HL-60 (cell line): Measurements from ENCODE around the gene KRTAP10-12.

Experiments used
- DNase-seq, 2 experiments: peaks; one replicate each; pipeline ENCODE4 v3.0.0-alpha.2; 2010 to 2020; ENCODE audit warnings: low read depth in 1 of 2, low spot score in 1 of 2
- H3K27ac ChIP-seq: fragments of 250-450 bp; sonication (Bioruptor Pico); replicated peaks from 2 replicates; pipeline ENCODE4 v1.5.1; 2020; ENCODE audit warnings: mild to moderate bottlenecking, moderate library complexity
- H3K27me3 ChIP-seq: fragments of 250-450 bp; sonication (Bioruptor Pico); 2 replicates; pipeline ENCODE4 v1.5.1; 2021; ENCODE audit warnings: mild to moderate bottlenecking, moderate library complexity; ENCODE audit not compliant: insufficient read depth, poor library complexity, severe bottlenecking
- H3K4me3 ChIP-seq: replicated peaks from 2 replicates; pipeline ENCODE4 v1.5.1; 2011; ENCODE audit warnings: mild to moderate bottlenecking, control low read depth, low read length; ENCODE audit not compliant: insufficient read depth
- CTCF ChIP-seq: IDR thresholded peaks from one replicate; pipeline ENCODE4 v1.5.1; 2011; ENCODE audit warnings: low read length, control low read depth, inconsistent platforms; ENCODE audit not compliant: insufficient read depth
- GABPA ChIP-seq: IDR thresholded peaks from 2 replicates; pipeline ENCODE4 v1.6.1; 2012; ENCODE audit warnings: low read depth
- POLR2AphosphoS5 ChIP-seq: IDR thresholded peaks from 2 replicates; pipeline ENCODE4 v1.6.1; 2012; ENCODE audit warnings: low read depth
- REST ChIP-seq: IDR thresholded peaks from 2 replicates; pipeline ENCODE4 v1.6.1; 2012; ENCODE audit warnings: low read depth; ENCODE audit not compliant: insufficient replicate concordance
- SPI1 ChIP-seq: IDR thresholded peaks from 2 replicates; pipeline ENCODE4 v1.6.1; 2012; ENCODE audit warnings: low read depth, mild to moderate bottlenecking, borderline replicate concordance

The KRTAP10-12 gene

GRCh38 chr21:44701541-44701940 is 4.6 kb downstream of the KRTAP10-12 start:
- Histone ChIP-seq H3K27me3 (peaks cover 33% of the 10 kb centered on the region), H3K4me3 (no peak overlapping the region), H3K27ac (no peak overlapping the region)
- TF ChIP-seq POLR2AphosphoS5 (no peak), CTCF (no peak)
- no peak for DNase-seq

- TF ChIP-seq GABPA (no peak), REST (no peak), SPI1 (no peak), POLR2AphosphoS5 (no peak), CTCF (no peak)
- DNase-seq, result no peak
- no peak overlapping the region for H3K27ac ChIP-seq
- H3K27me3 ChIP-seq, result peaks cover 33% of the 10 kb centered on the region
- H3K4me3 ChIP-seq, result no peak overlapping the region
Measured at GRCh38 chr21:44702111-44702972, 5.4 kb downstream of the KRTAP10-12 start.

- H3K27me3 ChIP-seq, result peaks cover 34% of the 10 kb centered on the region
Measured at GRCh38 chr21:44702973-44703730, 6.2 kb downstream of the KRTAP10-12 start.

More at GRCh38 chr21:44702973-44703730, 6.2 kb downstream of the KRTAP10-12 start:
- Histone ChIP-seq H3K4me3 (no peak overlapping the region), H3K27ac (no peak overlapping the region)
- TF ChIP-seq SPI1, result no peak
- TF ChIP-seq CTCF, result no peak
- no peak for TF ChIP-seq POLR2AphosphoS5
- no peak for TF ChIP-seq GABPA
- no peak for DNase-seq
